ENCODE data around the gene KIF3B. TPM values are rescaled to one million over a fixed set of nuclear protein-coding genes. Genes with fewer than 3 reads are reported as not detected.
A peak's percentile ranks its signal among the peaks of the same experiment; 100 is the strongest.

Gene KIF3B
- total and polyA plus RNA-seq, 10 of the 15 experiments (the other 5 are each of a cell fraction or from before 2014, with no cell fraction given): 7.4 to 37.3 (median 25.9) TPM

DNA sequence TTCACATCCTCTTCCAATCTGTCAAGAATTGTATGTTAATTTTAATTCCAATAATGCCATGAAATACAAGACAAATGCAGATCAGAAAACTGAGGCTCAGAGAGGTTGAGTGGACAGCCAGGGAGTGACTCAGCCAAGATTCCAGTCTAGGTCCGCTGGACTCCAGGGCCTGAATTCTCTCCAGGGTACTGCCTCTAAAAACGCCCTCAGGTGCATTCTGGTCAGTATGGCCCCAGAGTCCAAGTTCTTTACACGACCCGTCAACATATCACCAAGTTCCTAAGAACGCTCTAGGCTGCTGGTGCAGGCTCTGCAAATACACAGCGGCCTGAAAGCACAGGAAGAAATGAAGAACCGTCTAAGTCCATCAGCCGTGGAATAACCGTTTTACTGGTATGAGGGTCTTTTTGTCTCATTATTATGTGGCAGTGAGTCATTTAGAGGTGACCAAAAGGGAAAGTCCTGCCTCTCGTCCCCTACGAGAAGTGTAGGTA is 80.0 kb downstream of the KIF3B start (continued):
- TF ChIP-seq E4F1 (IDR thresholded peaks at IDR 0.05; ENCODE audit: borderline replicate concordance, partially characterized antibody) (no peak), SPI1 (IDR thresholded peaks at IDR 0.05; ENCODE audit: borderline replicate concordance, insufficient read depth, low read depth, low read length) (0 out of 2 replicates have a peak, but pooled peaks have one; percentile 36), IKZF1 (conservative IDR thresholded peaks at IDR 0.05) (no peak), HDGF (IDR thresholded peaks at IDR 0.05) (no peak), EZH2 (IDR thresholded peaks at IDR 0.05; ENCODE audit: borderline replicate concordance, control insufficient read depth, low read depth, low read length) (no peak), LARP7 (IDR thresholded peaks at IDR 0.05) (no peak), CREB1 (IDR thresholded peaks at IDR 0.05; ENCODE audit: low read depth) (no peak; the same call in 1 of the 2 replicates), BACH1 (IDR thresholded peaks at IDR 0.05; ENCODE audit: borderline replicate concordance) (peak; percentile 57; the same call in 1 of the 2 replicates)
